ENCODE measurements around the gene UBE2E2. TPM values are rescaled to one million over a fixed set of nuclear protein-coding genes. Genes with fewer than 3 reads are reported as not detected.

The UBE2E2 gene
- total and polyA plus RNA-seq, 9 donors = 25.5 to 84.9 (median 38.5) TPM

GRCh38 chr3:23383875-23384274, 180.7 kb downstream of the UBE2E2 start:
- Histone ChIP-seq H3K9me3 (no peaks in the 10 kb centered on the region), H3K4me1 (ENCODE audit: insufficient read depth) (no peaks in the 10 kb centered on the region), H3K36me3 (no peaks in the 10 kb centered on the region), H3K27ac (no peak overlapping the region), H3K4me3 (no peak overlapping the region), H3K27me3 (no peaks in the 10 kb centered on the region)
- TF ChIP-seq POLR2A (IDR thresholded peaks at IDR 0.05) = no peak
- no peak for TF ChIP-seq EP300 (IDR thresholded peaks at IDR 0.05)
- TF ChIP-seq CTCF (IDR thresholded peaks at IDR 0.05) = no peak
- no peak for DNase-seq
- 70 to 73% (median 73%) methylated on average over 3 of the region's 3 CpGs for WGBS, 3 donors
- intact Hi-C loops (cut with DNase I) = no loop called here

GRCh38 chr3:23385327-23385726, 182.2 kb downstream of the UBE2E2 start:
- no peaks in the 10 kb centered on the region for H3K27me3 ChIP-seq
- intact Hi-C loops (cut with DNase I) = no loop called here
- no peaks in the 10 kb centered on the region for H3K9me3 ChIP-seq
- no peak for DNase-seq
- H3K36me3 ChIP-seq = no peaks in the 10 kb centered on the region
- no peaks in the 10 kb centered on the region for H3K4me1 ChIP-seq (ENCODE audit: insufficient read depth)
- H3K4me3 ChIP-seq = no peak overlapping the region
- TF ChIP-seq POLR2A (IDR thresholded peaks at IDR 0.05) = no peak
- TF ChIP-seq CTCF (IDR thresholded peaks at IDR 0.05) = no peak
- no peak for TF ChIP-seq EP300 (IDR thresholded peaks at IDR 0.05)
- H3K27ac ChIP-seq = no peak overlapping the region
- 48 to 76% (median 63%) methylated on average over 1 of the region's 1 CpG for WGBS, 3 donors

- no peaks in the 10 kb centered on the region for H3K36me3 ChIP-seq
- H3K27ac ChIP-seq = no peak overlapping the region
- no peaks in the 10 kb centered on the region for H3K27me3 ChIP-seq
- TF ChIP-seq POLR2A (IDR thresholded peaks at IDR 0.05) (no peak), EP300 (IDR thresholded peaks at IDR 0.05) (no peak)
- WGBS, 3 donors = 65 to 73% (median 65%) methylated on average over 3 of the region's 3 CpGs
- no peak overlapping the region for H3K4me3 ChIP-seq
- no peak for DNase-seq
- intact Hi-C loops (cut with DNase I) = no loop called here
- no peaks in the 10 kb centered on the region for H3K4me1 ChIP-seq (ENCODE audit: insufficient read depth)
- no peaks in the 10 kb centered on the region for H3K9me3 ChIP-seq
Measured at GRCh38 chr3:23387286-23387918, 184.3 kb downstream of the UBE2E2 start.

- TF ChIP-seq CTCF (IDR thresholded peaks at IDR 0.05) = no peak
- no peak for TF ChIP-seq EP300 (IDR thresholded peaks at IDR 0.05)
- no peak for TF ChIP-seq POLR2A (IDR thresholded peaks at IDR 0.05)
- no peak for DNase-seq
- Histone ChIP-seq H3K4me3 (no peak overlapping the region), H3K27me3 (no peaks in the 10 kb centered on the region), H3K27ac (no peak overlapping the region), H3K36me3 (no peaks in the 10 kb centered on the region), H3K4me1 (ENCODE audit: insufficient read depth) (no peaks in the 10 kb centered on the region), H3K9me3 (no peaks in the 10 kb centered on the region)
- intact Hi-C loops (cut with DNase I) = no loop called here
- 94 to 96% (median 94%) methylated on average over 5 of the region's 5 CpGs for WGBS, 3 donors
Measured at GRCh38 chr3:23389089-23389488, 186.0 kb downstream of the UBE2E2 start.

- intact Hi-C loops (cut with DNase I) = no loop called here
- 94 to 98% (median 94%) methylated on average over 3 of the region's 3 CpGs for WGBS, 3 donors
- DNase-seq = no peak
- TF ChIP-seq EP300 (IDR thresholded peaks at IDR 0.05) (no peak), POLR2A (IDR thresholded peaks at IDR 0.05) (no peak), CTCF (IDR thresholded peaks at IDR 0.05) (no peak)
- Histone ChIP-seq H3K4me3 (no peak overlapping the region), H3K36me3 (no peaks in the 10 kb centered on the region), H3K27me3 (no peaks in the 10 kb centered on the region), H3K4me1 (ENCODE audit: insufficient read depth) (no peaks in the 10 kb centered on the region), H3K9me3 (no peaks in the 10 kb centered on the region), H3K27ac (no peak overlapping the region)
Measured at GRCh38 chr3:23389686-23390085, 186.6 kb downstream of the UBE2E2 start.

Data from ovary (tissue), 9 donors.